H1 (cell line): ENCODE measurements around the gene AMN1. TPM values are rescaled to one million over a fixed set of nuclear protein-coding genes. Genes with fewer than 3 reads are reported as not detected.

Experiments used
- CTCF ChIA-PET: fragments of 300-600 bp; sonication (Branson Sonifier 250); formaldehyde crosslinking; loops from one replicate; lab custom pipeline; 2021; ENCODE audit not compliant: partially characterized antibody; lab: Charles Lee
- POLR2A ChIA-PET: fragments of 300-600 bp; sonication (Branson Sonifier 250); formaldehyde crosslinking; loops from one replicate; lab custom pipeline; 2021; ENCODE audit warnings: inconsistent platforms; ENCODE audit not compliant: partially characterized antibody; lab: Charles Lee
- DNase-seq, 2 experiments: peaks; one replicate each; pipeline versions ENCODE4 v3.0.0 to v3.0.0-alpha.2; 2010 to 2022; ENCODE audit warnings: low spot score in 2 of 2, low read depth in 1 of 2, mixed read lengths in 1 of 2
- FAIRE-seq: peaks from 2 replicates; lab custom pipeline; 2011; peaks lifted over from hg19 to GRCh38; lab: Jason Lieb, UNC
- H2AFZ ChIP-seq: 2 replicates; pipeline ENCODE4 v1.8.1; 2012; ENCODE audit warnings: low read length, inconsistent platforms
- H2AK5ac ChIP-seq: 2 replicates; pipeline ENCODE4 v1.6.1; 2013; ENCODE audit warnings: low read depth, low read length
- H2BK120ac ChIP-seq: replicated peaks from 2 replicates; pipeline ENCODE3; 2013; ENCODE audit warnings: low read depth, low read length, inconsistent platforms
- H2BK12ac ChIP-seq: 2 replicates; pipeline ENCODE4 v1.6.1; 2013; ENCODE audit warnings: low read depth, low read length
- H2BK15ac ChIP-seq: 2 replicates; pipeline ENCODE4 v1.6.1; 2013; ENCODE audit warnings: low read length
- H2BK20ac ChIP-seq: 2 replicates; pipeline ENCODE4 v1.6.1; 2013; ENCODE audit warnings: low read length
- H2BK5ac ChIP-seq: 2 replicates; pipeline ENCODE4 v1.6.1; 2013; ENCODE audit warnings: low read depth, low read length
- H3K14ac ChIP-seq: 2 replicates; pipeline ENCODE4 v1.6.1; 2013; ENCODE audit warnings: inconsistent platforms; ENCODE audit not compliant: insufficient read length
- H3K18ac ChIP-seq: 2 replicates; pipeline ENCODE4 v1.6.1; 2013; ENCODE audit warnings: low read length; ENCODE audit errors: extremely low read depth
- H3K23ac ChIP-seq: 2 replicates; pipeline ENCODE4 v1.6.1; 2013; ENCODE audit warnings: inconsistent platforms; ENCODE audit not compliant: insufficient read length
- H3K23me2 ChIP-seq: 2 replicates; pipeline ENCODE4 v1.6.1; 2013; ENCODE audit warnings: low read depth, low read length
- H3K27ac ChIP-seq: 2 replicates; pipeline ENCODE4 v1.6.1; 2011; ENCODE audit warnings: low read depth, low read length, inconsistent platforms
- H3K27me3 ChIP-seq, 4 experiments: replicated peaks in 1 of 4; 1 replicate in 1 of 4; 2 replicates in 3 of 4; pipeline versions ENCODE4 v1.6.1 to v1.8.1; 2011 to 2013; ENCODE audit warnings: low read length in 3 of 4, mild to moderate bottlenecking in 3 of 4, inconsistent platforms in 2 of 4, mixed read lengths in 2 of 4, moderate library complexity in 1 of 4; ENCODE audit not compliant: control insufficient read depth in 3 of 4, insufficient read depth in 3 of 4; ENCODE audit errors: extremely low read depth in 1 of 4
- H3K36me3 ChIP-seq, 4 experiments: 2 replicates each; pipeline versions ENCODE4 v1.6.1 to v1.8.1; 2011 to 2013; ENCODE audit warnings: mild to moderate bottlenecking in 4 of 4, low read length in 3 of 4, moderate library complexity in 2 of 4, control low read depth in 1 of 4, inconsistent platforms in 1 of 4; ENCODE audit not compliant: insufficient read depth in 4 of 4, control insufficient read depth in 2 of 4
- H3K4ac ChIP-seq: replicated peaks from 2 replicates; pipeline ENCODE3; 2013; ENCODE audit warnings: low read length, low read depth, mixed read lengths, inconsistent platforms; ENCODE audit not compliant: insufficient read length
- H3K4me1 ChIP-seq, 4 experiments: replicated peaks in 1 of 4; 1 replicate in 1 of 4; 2 replicates in 3 of 4; pipeline versions ENCODE4 v1.6.1 to v1.8.1; 2011 to 2013; ENCODE audit warnings: low read length in 3 of 4, inconsistent platforms in 2 of 4, mixed read lengths in 1 of 4; ENCODE audit not compliant: insufficient read depth in 4 of 4, control insufficient read depth in 3 of 4
- H3K4me2 ChIP-seq, 2 experiments: 2 replicates each; pipeline versions ENCODE4 v1.6.1 to v1.8.1; 2011 to 2013; ENCODE audit warnings: low read depth in 2 of 2, low read length in 2 of 2, control low read depth in 1 of 2, inconsistent platforms in 1 of 2, mild to moderate bottlenecking in 1 of 2; ENCODE audit not compliant: insufficient read depth in 1 of 2
- H3K4me3 ChIP-seq, 4 experiments: fragments of 200-600, 300-600 bp in 1 of 4; sonication (generic), shearing (Covaris generic), sonication (Bioruptor Twin) in 1 of 4; 2 replicates each; pipeline versions ENCODE4 v1.5.1 to v1.8.1; 2011 to 2016; ENCODE audit warnings: low read length in 4 of 4, low read depth in 3 of 4, control low read depth in 2 of 4, inconsistent platforms in 2 of 4, mild to moderate bottlenecking in 2 of 4, mixed read lengths in 1 of 4, moderate library complexity in 1 of 4; ENCODE audit not compliant: insufficient read depth in 2 of 4; ENCODE audit errors: extremely low read depth in 1 of 4
- H3K56ac ChIP-seq: replicated peaks from 2 replicates; pipeline ENCODE3; 2013; ENCODE audit warnings: low read depth, mild to moderate bottlenecking, mixed read lengths, low read length, inconsistent platforms; ENCODE audit not compliant: insufficient read length
- H3K79me1 ChIP-seq: 2 replicates; pipeline ENCODE4 v1.6.1; 2013; ENCODE audit warnings: low read depth, low read length, control low read depth
- H3K79me2 ChIP-seq, 2 experiments: 2 replicates each; pipeline versions ENCODE4 v1.6.1 to v1.8.1; 2012 to 2013; ENCODE audit warnings: low read length in 2 of 2, mild to moderate bottlenecking in 2 of 2, inconsistent platforms in 1 of 2; ENCODE audit not compliant: insufficient read depth in 2 of 2, control insufficient read depth in 1 of 2
- H3K9ac ChIP-seq, 4 experiments: replicated peaks in 1 of 4; 1 replicate in 1 of 4; 2 replicates in 3 of 4; pipeline versions ENCODE4 v1.6.1 to v1.8.1; 2011 to 2013; ENCODE audit warnings: low read depth in 3 of 4, low read length in 3 of 4, control low read depth in 2 of 4, mild to moderate bottlenecking in 2 of 4, moderate library complexity in 2 of 4, inconsistent platforms in 1 of 4; ENCODE audit errors: extremely low read depth in 1 of 4
- H3K9me3 ChIP-seq, 2 experiments: 2 replicates each; pipeline versions ENCODE4 v1.6.1 to v1.8.1; 2012 to 2013; ENCODE audit warnings: mild to moderate bottlenecking in 2 of 2, moderate library complexity in 2 of 2, control low read depth in 1 of 2, inconsistent platforms in 1 of 2, low read depth in 1 of 2, low read length in 1 of 2, mixed read lengths in 1 of 2; ENCODE audit not compliant: insufficient read depth in 2 of 2
- H4K20me1 ChIP-seq, 2 experiments: replicated peaks in 1 of 2; 2 replicates each; pipeline versions ENCODE3 to v1.8.1; 2011 to 2013; ENCODE audit warnings: inconsistent platforms in 2 of 2, low read length in 2 of 2, mild to moderate bottlenecking in 1 of 2; ENCODE audit not compliant: insufficient read depth in 2 of 2, control insufficient read depth in 1 of 2
- H4K5ac ChIP-seq: 2 replicates; pipeline ENCODE4 v1.6.1; 2013; ENCODE audit warnings: low read length, low read depth, mixed read lengths, inconsistent platforms; ENCODE audit not compliant: insufficient read length
- H4K8ac ChIP-seq: 2 replicates; pipeline ENCODE4 v1.8.0; 2013; ENCODE audit warnings: mild to moderate bottlenecking, moderate library complexity, low read length, inconsistent platforms; ENCODE audit not compliant: insufficient read depth; ENCODE audit errors: extremely low read depth
- H4K91ac ChIP-seq: replicated peaks from 2 replicates; pipeline ENCODE3; 2013; ENCODE audit warnings: low read length, mixed read lengths, inconsistent platforms; ENCODE audit not compliant: insufficient read length
- BACH1 ChIP-seq: IDR thresholded peaks from 2 replicates; pipeline ENCODE4 v1.6.1; 2012; ENCODE audit warnings: low read length, improper control_type of control experiment
- BCL11A ChIP-seq, 2 experiments: IDR thresholded peaks; one replicate each; pipeline ENCODE4 v1.6.1; 2011; ENCODE audit warnings: low read depth in 2 of 2, low read length in 2 of 2, mild to moderate bottlenecking in 2 of 2
- CBX5 ChIP-seq: fragments of 300-800, 300-1000 bp; sonication (generic); IDR thresholded peaks from 2 replicates; pipeline ENCODE4 v1.7.1; 2016; ENCODE audit warnings: antibody characterized with exemption, low read length, low read depth
- CHD1 ChIP-seq: IDR thresholded peaks from 2 replicates; pipeline ENCODE4 v1.6.1; 2012; ENCODE audit warnings: low read depth, low read length, improper control_type of control experiment
- CREB1 ChIP-seq: IDR thresholded peaks from 2 replicates; pipeline ENCODE4 v1.6.1; 2012; ENCODE audit warnings: inconsistent platforms
- EGR1 ChIP-seq: IDR thresholded peaks from 2 replicates; pipeline ENCODE4 v1.6.1; 2011; ENCODE audit warnings: low read depth, low read length, borderline replicate concordance
- MAFK ChIP-seq: IDR thresholded peaks from 2 replicates; pipeline ENCODE4 v1.6.1; 2012; ENCODE audit warnings: low read depth, mild to moderate bottlenecking, improper control_type of control experiment, low read length
- RAD21 ChIP-seq, 2 experiments: IDR thresholded peaks in 1 of 2; conservative IDR thresholded peaks in 1 of 2; 2 replicates each; pipeline ENCODE4 v1.6.1; 2011; ENCODE audit warnings: low read depth in 2 of 2, low read length in 2 of 2, improper control_type of control experiment in 1 of 2, inconsistent platforms in 1 of 2, mild to moderate bottlenecking in 1 of 2, moderate library complexity in 1 of 2
- SIRT6 ChIP-seq: IDR thresholded peaks from one replicate; pipeline ENCODE4 v1.7.1; 2012; ENCODE audit warnings: low read length, inconsistent platforms
- SIX5 ChIP-seq: IDR thresholded peaks from 2 replicates; pipeline ENCODE4 v1.6.1; 2011; ENCODE audit warnings: mild to moderate bottlenecking, low read depth, low read length
- SP2 ChIP-seq: IDR thresholded peaks from 2 replicates; pipeline ENCODE4 v1.6.1; 2012; ENCODE audit warnings: mild to moderate bottlenecking, low read length, inconsistent platforms
- SP4 ChIP-seq: IDR thresholded peaks from 2 replicates; pipeline ENCODE4 v1.6.1; 2012; ENCODE audit warnings: low read length, inconsistent platforms
- TCF12 ChIP-seq: IDR thresholded peaks from 2 replicates; pipeline ENCODE4 v1.6.1; 2011; ENCODE audit warnings: low read depth, mild to moderate bottlenecking, low read length
- YY1 ChIP-seq: IDR thresholded peaks from 2 replicates; pipeline ENCODE4 v1.6.1; 2011; ENCODE audit warnings: low read depth, mild to moderate bottlenecking, low read length
- WGBS, 2 experiments: shearing (Covaris generic) in 1 of 2; methylation state at CpG; one replicate each; pipeline versions ENCODE4 v1.1.6 to v1.1.7; 2013 to 2015; ENCODE audit warnings: low lambda C conversion rate in 2 of 2, mixed read lengths in 2 of 2, inconsistent platforms in 1 of 2, low coverage in 1 of 2, missing lambda C conversion rate in 1 of 2; ENCODE audit not compliant: insufficient replicate concordance in 2 of 2, insufficient coverage in 1 of 2, insufficient read length in 1 of 2; ENCODE audit errors: extremely low coverage in 1 of 2, missing lambda C conversion rate in 1 of 2; 5-methylcytosine and 5-hydroxymethylcytosine counted together
- polyA plus RNA-seq, 7 experiments: library from polyadenylated mRNA; depleted of rRNA in 3 of 7; stranded (reverse) in 5 of 7; unstranded in 2 of 7; fragments of >200 nt in 5 of 7; fragments of 200-250 nt in 2 of 7; gene quantifications; 1 replicate in 5 of 7; 2 replicates in 1 of 7; 4 replicates in 1 of 7; pipeline versions ENCODE4 v1.2.1 to v1.2.3, GENCODE V29; 2011 to 2013; ENCODE audit warnings: missing spikeins in 2 of 7, mixed read lengths in 2 of 7
- total RNA-seq: library from RNA; stranded (reverse); fragmentation: NEBNext Ultra II Directional; extraction: Animal tissue kit (Norgen Biotek cat#: 25700); gene quantifications from 2 replicates; pipeline ENCODE4 v1.2.1, GENCODE V29; 2021
- TF ChIP-seq, protein P1 (sequence below): IDR thresholded peaks from 2 replicates; pipeline ENCODE4 v1.6.1; 2011; ENCODE audit warnings: low read depth, mild to moderate bottlenecking, low read length; ENCODE audit not compliant: insufficient read depth

Gene AMN1
- total and polyA plus RNA-seq, 2 of the 8 experiments (the other 6 are each of a cell fraction or from before 2014, with no cell fraction given) = 7.5 to 13.8 TPM

GRCh38 chr12:31773223-31773750, 44.5 kb upstream of the AMN1 start:
- Histone ChIP-seq H3K4me2 (no peak overlapping the region), H2AK5ac (no peak overlapping the region), H2BK15ac (no peak overlapping the region), H3K4me1 (peaks cover 0 to 2% (median 1%) of the 10 kb centered on the region in 4 experiments; a peak in 4 of 7 replicates), H3K9me3 (no peaks in the 10 kb centered on the region), H2BK120ac (no peak overlapping the region), H3K36me3 (no peaks in the 10 kb centered on the region), H3K4me3 (no peak overlapping the region), H4K91ac (peak overlapping the region; percentile 70), H3K4ac (no peak overlapping the region), H3K18ac (no peak overlapping the region), H2BK12ac (peak overlapping the region; percentile 71; the same call in 1 of the 2 replicates), H2BK5ac (no peak overlapping the region), H3K9ac (no peak overlapping the region), H2BK20ac (no peak overlapping the region; the same call in 1 of the 2 replicates), H3K27me3 (no peaks in the 10 kb centered on the region), H4K8ac (no peak overlapping the region), H4K5ac (no peak overlapping the region), H3K23me2 (no peaks in the 10 kb centered on the region), H4K20me1 (no peaks in the 10 kb centered on the region), H3K27ac (no peak overlapping the region), H3K79me1 (no peaks in the 10 kb centered on the region), H3K56ac (no peak overlapping the region), H3K23ac (no peak overlapping the region), H3K79me2 (no peaks in the 10 kb centered on the region), H3K14ac (no peak overlapping the region), H2AFZ (0 out of 2 replicates have a peak overlapping the region, but pooled peaks have one; percentile 52)
- DNase-seq = no peak
- POLR2A ChIA-PET = interaction anchor here (0.6 kb wide), 1 partner anchor 41 kb away, joined by 3 read pairs; no protein-coding TSS in a partner anchor
- FAIRE-seq = no peak
- CTCF ChIA-PET = interaction anchor here (1.1 to 1.7 kb wide), 3 partner anchors 42 to 91 kb away, joined by 3 to 7 read pairs (median 5); no protein-coding TSS in a partner anchor
- 77% methylated on average over 2 of the region's 2 CpGs; no CpG with 5 or more reads in 1 of the 2 experiments for WGBS, 2 experiments
- TF ChIP-seq TCF12 (no peak), SIRT6 (no peak), YY1 (no peak), CBX5 (no peak), CREB1 (no peak), SP4 (no peak), CHD1 (no peak), RAD21 (IDR thresholded peaks at IDR 0.05 in 1 of 2, conservative IDR thresholded peaks at IDR 0.05 in 1 of 2; ENCODE audit: low read depth in 2 of 2, low read length in 2 of 2) (no peak), SIX5 (no peak), BACH1 (no peak), BCL11A (IDR thresholded peaks at IDR 0.05; ENCODE audit: low read depth in 2 of 2, low read length in 2 of 2) (no peak), EGR1 (no peak), SP2 (no peak), MAFK (no peak)
- TF ChIP-seq, protein P1, sequence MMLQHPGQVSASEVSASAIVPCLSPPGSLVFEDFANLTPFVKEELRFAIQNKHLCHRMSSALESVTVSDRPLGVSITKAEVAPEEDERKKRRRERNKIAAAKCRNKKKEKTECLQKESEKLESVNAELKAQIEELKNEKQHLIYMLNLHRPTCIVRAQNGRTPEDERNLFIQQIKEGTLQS = no peak
